GM12875 (cell line): ENCODE results near the gene WASF2.

Experiments
- H3K4me3 ChIP-seq: one replicate; pipeline ENCODE4 v1.5.1; 2011; ENCODE audit warnings: low read depth, low read length, control low read depth
- TF ChIP-seq, protein P1 (sequence below): IDR thresholded peaks from 2 replicates; pipeline ENCODE4 v1.5.1; 2011; ENCODE audit warnings: low read depth, mild to moderate bottlenecking, control low read depth, inconsistent platforms, low read length, moderate library complexity, borderline replicate concordance; ENCODE audit not compliant: insufficient read depth

WASF2 gene

DNA sequence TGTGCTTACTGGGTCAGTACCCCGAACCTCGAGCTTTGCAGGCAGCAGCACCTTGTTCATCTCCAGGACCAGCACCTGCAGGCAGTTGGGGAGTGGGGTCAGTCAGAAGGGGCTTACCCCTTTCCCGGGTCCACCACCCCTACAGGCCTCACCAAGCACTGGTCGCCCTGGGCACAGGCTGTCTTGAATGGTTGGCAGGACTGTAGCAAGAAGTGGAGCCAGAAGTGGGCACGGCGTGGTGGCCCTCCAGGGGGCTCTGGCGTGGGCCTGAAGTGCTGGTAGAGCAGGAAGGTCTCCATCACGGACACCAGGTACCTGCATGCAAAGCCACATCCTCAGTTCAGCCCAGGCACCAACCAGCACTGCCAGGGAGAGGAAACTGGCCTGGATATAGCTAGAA is 128.4 kb downstream of the WASF2 start:
- no peak overlapping the region for H3K4me3 ChIP-seq
- TF ChIP-seq, protein P1, sequence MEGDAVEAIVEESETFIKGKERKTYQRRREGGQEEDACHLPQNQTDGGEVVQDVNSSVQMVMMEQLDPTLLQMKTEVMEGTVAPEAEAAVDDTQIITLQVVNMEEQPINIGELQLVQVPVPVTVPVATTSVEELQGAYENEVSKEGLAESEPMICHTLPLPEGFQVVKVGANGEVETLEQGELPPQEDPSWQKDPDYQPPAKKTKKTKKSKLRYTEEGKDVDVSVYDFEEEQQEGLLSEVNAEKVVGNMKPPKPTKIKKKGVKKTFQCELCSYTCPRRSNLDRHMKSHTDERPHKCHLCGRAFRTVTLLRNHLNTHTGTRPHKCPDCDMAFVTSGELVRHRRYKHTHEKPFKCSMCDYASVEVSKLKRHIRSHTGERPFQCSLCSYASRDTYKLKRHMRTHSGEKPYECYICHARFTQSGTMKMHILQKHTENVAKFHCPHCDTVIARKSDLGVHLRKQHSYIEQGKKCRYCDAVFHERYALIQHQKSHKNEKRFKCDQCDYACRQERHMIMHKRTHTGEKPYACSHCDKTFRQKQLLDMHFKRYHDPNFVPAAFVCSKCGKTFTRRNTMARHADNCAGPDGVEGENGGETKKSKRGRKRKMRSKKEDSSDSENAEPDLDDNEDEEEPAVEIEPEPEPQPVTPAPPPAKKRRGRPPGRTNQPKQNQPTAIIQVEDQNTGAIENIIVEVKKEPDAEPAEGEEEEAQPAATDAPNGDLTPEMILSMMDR, result no peak

DNA sequence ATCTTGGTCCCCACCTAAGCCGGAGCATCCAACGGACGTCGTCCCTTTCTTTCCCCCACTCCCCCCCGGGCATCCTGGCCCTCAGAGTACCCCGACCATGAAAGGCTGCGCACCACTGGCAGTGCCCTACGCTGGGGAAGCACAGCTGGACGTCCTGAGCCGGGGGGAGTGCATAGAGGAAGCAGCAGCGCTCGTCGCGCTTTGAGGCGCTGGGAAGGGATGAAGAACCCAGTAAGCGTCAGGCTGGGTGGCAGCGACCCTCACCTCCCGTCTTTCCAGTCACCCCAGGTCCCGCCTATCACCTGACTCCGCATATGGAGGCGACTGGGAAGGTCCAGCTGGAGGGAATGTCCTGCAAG is 128.9 kb downstream of the WASF2 start:
- TF ChIP-seq, protein P1, result no peak
- H3K4me3 ChIP-seq, result no peak overlapping the region

DNA sequence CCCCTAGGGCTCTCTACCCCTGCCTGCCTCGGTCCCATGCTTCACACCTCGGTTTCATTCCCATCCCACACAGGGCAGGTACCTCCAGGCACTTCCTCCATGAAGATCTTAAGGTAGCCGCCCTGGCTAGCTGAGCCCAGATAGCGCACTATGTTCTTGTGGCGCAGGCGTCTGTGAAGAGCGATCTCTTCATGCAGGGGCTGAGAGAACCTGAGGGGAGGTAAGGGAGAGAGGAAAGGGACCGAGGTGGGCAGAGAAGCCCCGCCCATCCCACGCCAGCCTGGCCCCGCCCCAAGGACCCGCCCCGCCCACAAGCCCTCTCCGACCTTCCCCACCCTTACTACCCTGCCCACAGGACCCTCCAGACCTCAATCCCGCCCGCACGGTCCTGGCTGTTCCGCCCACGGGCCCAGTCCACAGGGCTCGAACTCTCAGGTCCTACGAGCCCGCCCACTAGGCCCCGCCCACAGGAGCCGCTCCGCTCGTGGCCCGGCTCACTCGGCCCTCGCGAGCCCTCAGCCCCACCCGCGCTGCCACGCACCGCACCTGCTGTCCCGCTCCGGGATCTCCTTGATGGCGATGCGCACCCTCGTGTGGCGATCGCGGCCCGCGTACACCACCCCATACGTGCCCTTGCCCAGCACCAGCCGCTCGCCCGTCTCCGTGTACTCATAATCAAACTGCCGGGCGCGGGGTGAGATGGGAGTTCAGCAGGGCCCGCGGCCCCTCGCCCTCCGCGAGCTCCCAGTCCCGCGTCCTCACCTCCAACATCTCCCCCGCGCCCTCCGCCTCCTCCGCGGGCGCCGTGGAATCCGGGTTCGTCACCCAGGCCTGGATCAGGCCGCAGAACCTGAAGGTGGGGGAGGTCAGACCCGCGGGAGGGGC is 129.6 kb downstream of the WASF2 start:
- TF ChIP-seq, protein P1, result no peak
- peak overlapping the region; percentile 52 for H3K4me3 ChIP-seq

DNA sequence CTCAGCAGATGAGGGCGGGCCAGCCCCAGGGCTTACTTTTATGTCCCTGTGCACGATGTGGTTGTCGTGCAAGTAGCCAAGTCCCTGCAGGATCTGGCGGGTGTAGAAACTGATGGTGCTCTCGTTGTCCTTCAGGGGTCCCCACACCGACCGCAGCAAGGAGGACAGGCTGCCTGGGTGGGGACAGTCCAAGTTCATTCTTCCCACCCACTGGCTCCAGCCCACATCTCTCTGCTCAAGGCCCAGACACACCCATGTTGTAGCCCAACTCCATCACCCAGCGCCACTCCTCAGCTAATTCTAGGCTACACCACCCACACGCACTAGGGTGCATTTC is 130.2 kb downstream of the WASF2 start:
- no peak overlapping the region for H3K4me3 ChIP-seq
- TF ChIP-seq, protein P1, result no peak

DNA sequence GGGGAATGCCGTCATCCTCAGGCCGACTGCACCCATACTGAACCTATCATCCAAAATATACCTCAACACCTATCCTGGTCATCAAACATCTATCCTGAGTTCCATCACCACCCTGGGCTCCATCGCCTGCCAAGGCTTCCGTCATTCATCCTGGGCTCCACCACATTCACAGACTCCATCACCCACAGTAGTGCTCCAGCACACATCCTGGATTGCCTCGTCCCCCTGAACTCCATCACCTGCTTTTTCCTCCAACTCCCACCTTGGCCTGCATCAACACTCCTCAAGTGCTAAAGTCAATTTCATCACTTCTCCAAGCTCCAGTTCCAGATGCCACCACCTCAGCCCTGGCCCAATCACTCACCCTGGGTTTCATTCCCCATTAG is 131.0 kb downstream of the WASF2 start:
- TF ChIP-seq, protein P1, result no peak

DNA sequence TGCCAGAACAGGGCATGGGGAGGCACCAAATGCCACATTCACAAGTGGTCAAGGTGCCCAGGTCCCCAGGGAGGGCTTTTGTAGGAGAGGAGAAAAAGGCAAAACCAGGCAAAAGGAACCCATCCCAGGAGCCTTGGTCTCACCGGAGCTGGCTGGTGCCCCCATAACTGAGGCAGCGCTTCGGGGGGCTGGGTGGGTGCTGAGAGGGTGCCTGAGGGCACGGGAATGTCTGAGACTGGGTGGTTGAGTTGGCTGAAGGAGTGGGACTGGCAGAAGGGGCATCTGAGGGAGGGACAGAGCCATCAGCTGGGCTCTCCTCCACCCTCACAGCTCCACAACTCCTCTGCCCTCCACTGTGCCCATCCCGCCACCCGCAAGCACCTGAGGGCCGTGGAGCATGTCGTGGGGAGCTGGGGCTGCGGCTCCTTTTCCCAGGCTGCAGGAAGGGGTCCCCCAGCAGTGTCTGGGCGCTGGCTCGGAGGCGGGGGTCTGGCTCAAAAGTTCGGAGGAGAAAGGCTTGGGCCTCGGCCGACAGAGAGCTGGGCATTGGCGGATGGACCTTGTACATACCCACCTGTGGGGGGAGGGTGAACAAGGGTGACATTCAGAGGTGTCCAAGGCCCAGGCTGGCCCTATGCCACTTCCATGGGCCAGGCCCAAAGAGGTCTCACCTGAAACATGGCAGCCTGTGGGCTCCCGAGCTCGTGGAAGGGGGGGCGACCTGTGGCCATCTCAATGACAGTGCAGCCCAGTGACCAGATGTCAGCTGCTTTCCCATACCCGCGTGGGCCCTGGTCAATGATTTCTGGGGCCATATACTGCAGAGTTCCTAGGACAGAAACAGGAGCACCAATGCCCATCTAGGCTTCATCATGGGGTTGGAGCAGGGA is 131.7 kb downstream of the WASF2 start:
- no peak overlapping the region for H3K4me3 ChIP-seq
- TF ChIP-seq, protein P1, result no peak

More for the DNA sequence above, 131.0 kb downstream of the WASF2 start:
- H3K4me3 ChIP-seq, result no peak overlapping the region
